NCI-H1436 treated with DMSO at 0.1 percent for 48 hours (cell line): ENCODE results near the gene EHHADH.
"Not testable (repeated sequence)": the region's sequence is repeated elsewhere in the genome, so short reads cannot be mapped to it uniquely, and the experiment has no call there.

Experiments
- DNase-seq: peaks from one replicate; lab custom pipeline; 2025; lab: John Stamatoyannopoulos, UW

EHHADH gene

GRCh38 chr3:185251272-185251671, 2.6 kb downstream of the EHHADH start:
- no peak for DNase-seq

- DNase-seq = no peak
These were observed 3.2 kb downstream of the EHHADH start for GRCh38 chr3:185250653-185251052.

GRCh38 chr3:185250247-185250646, 3.6 kb downstream of the EHHADH start:
- DNase-seq = no peak

- no peak for DNase-seq
These were observed 11.2 kb downstream of the EHHADH start for GRCh38 chr3:185242642-185243041.

GRCh38 chr3:185236969-185237368, 16.9 kb downstream of the EHHADH start:
- DNase-seq = no peak

GRCh38 chr3:185233328-185233727, 20.5 kb downstream of the EHHADH start:
- DNase-seq = no peak

- not testable (repeated sequence) for DNase-seq
These were observed 27.3 kb downstream of the EHHADH start for GRCh38 chr3:185226526-185226925.

- no peak for DNase-seq
These were observed 28.3 kb downstream of the EHHADH start for GRCh38 chr3:185225523-185225922.

- no peak for DNase-seq
These were observed 28.8 kb downstream of the EHHADH start for GRCh38 chr3:185225080-185225479.

GRCh38 chr3:185221203-185221602, 32.6 kb downstream of the EHHADH start:
- DNase-seq = no peak

- no peak for DNase-seq
These were observed 37.3 kb downstream of the EHHADH start for GRCh38 chr3:185216607-185216958.

GRCh38 chr3:185215873-185216606, 37.8 kb downstream of the EHHADH start:
- DNase-seq = no peak

GRCh38 chr3:185212559-185212958, 41.3 kb downstream of the EHHADH start:
- DNase-seq = no peak

- DNase-seq = no peak
These were observed 41.8 kb downstream of the EHHADH start for GRCh38 chr3:185212086-185212485.

- DNase-seq = no peak
These were observed 43.2 kb downstream of the EHHADH start for GRCh38 chr3:185210621-185211142.

- DNase-seq = no peak
These were observed 45.0 kb downstream of the EHHADH start for GRCh38 chr3:185208823-185209222.

GRCh38 chr3:185207931-185208746, 45.7 kb downstream of the EHHADH start:
- DNase-seq = no peak

GRCh38 chr3:185207481-185207880, 46.4 kb downstream of the EHHADH start:
- no peak for DNase-seq

GRCh38 chr3:185205865-185206264, 48.0 kb downstream of the EHHADH start:
- DNase-seq = no peak

GRCh38 chr3:185204894-185205293, 49.0 kb downstream of the EHHADH start:
- DNase-seq = no peak

- DNase-seq = no peak
These were observed 53.2 kb downstream of the EHHADH start for GRCh38 chr3:185200639-185201038.

- DNase-seq = no peak
These were observed 54.2 kb downstream of the EHHADH start for GRCh38 chr3:185199671-185200070.

GRCh38 chr3:185199206-185199605, 54.6 kb downstream of the EHHADH start:
- DNase-seq = no peak
